AG10803 (cell line): ENCODE data around the gene GLT1D1.
"Not testable (repeated sequence)": the region's sequence is repeated elsewhere in the genome, so short reads cannot be mapped to it uniquely, and the experiment has no call there.

ENCODE experiments used
- DNase-seq: peaks from one replicate; pipeline ENCODE4 v3.0.0; 2010; ENCODE audit warnings: low read depth
- H3K4me3 ChIP-seq: 2 replicates; pipeline ENCODE4 v1.5.1; 2011; ENCODE audit warnings: mild to moderate bottlenecking, low read length, control low read depth
- TF ChIP-seq, protein P1 (sequence below): conservative IDR thresholded peaks from 2 replicates; pipeline ENCODE4 v1.5.1; 2011; ENCODE audit warnings: mild to moderate bottlenecking, low read length, control low read depth, inconsistent platforms

GLT1D1 gene

DNA sequence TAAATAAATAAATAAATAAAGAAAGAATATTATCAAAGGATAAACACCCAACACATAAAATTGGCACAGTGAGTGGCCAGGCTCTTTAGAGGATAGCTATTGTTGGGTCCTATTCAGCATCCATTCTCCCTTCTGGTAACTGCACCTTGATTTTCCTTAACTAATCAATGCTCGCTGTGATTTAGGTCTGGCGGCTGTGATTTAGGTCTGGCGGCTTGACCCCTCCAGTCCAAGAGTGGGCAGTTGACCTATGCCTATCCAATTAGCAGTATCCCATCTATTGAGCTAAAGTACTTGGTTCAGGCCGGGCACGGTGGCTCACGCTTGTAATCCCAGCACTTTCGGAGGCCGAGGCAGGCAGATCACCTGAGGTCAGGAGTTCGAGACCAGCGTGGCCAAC, 19.9 kb upstream of the GLT1D1 start:
- no peak overlapping the region for H3K4me3 ChIP-seq
- TF ChIP-seq, protein P1, sequence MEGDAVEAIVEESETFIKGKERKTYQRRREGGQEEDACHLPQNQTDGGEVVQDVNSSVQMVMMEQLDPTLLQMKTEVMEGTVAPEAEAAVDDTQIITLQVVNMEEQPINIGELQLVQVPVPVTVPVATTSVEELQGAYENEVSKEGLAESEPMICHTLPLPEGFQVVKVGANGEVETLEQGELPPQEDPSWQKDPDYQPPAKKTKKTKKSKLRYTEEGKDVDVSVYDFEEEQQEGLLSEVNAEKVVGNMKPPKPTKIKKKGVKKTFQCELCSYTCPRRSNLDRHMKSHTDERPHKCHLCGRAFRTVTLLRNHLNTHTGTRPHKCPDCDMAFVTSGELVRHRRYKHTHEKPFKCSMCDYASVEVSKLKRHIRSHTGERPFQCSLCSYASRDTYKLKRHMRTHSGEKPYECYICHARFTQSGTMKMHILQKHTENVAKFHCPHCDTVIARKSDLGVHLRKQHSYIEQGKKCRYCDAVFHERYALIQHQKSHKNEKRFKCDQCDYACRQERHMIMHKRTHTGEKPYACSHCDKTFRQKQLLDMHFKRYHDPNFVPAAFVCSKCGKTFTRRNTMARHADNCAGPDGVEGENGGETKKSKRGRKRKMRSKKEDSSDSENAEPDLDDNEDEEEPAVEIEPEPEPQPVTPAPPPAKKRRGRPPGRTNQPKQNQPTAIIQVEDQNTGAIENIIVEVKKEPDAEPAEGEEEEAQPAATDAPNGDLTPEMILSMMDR: no peak
- no peak for DNase-seq

DNA sequence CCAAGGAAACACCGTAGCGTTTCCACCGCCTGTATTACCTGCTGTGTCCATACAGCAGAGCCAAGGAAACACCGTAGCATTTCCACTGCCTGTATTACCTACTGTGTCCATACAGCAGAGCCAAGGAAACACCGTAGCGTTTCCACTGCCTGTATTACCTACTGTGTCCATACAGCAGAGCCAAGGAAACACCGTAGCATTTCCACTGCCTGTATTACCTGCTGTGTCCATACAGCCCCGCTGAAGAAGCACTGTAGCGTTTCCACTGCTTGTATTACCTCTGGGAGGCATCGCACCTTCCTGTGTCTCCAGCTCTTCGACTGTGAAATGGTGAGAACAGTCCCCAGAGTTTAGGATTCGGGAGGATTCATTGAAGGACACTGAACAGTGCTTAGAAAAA, 13.4 kb upstream of the GLT1D1 start:
- DNase-seq, H3K4me3 ChIP-seq: not testable (repeated sequence)

DNA sequence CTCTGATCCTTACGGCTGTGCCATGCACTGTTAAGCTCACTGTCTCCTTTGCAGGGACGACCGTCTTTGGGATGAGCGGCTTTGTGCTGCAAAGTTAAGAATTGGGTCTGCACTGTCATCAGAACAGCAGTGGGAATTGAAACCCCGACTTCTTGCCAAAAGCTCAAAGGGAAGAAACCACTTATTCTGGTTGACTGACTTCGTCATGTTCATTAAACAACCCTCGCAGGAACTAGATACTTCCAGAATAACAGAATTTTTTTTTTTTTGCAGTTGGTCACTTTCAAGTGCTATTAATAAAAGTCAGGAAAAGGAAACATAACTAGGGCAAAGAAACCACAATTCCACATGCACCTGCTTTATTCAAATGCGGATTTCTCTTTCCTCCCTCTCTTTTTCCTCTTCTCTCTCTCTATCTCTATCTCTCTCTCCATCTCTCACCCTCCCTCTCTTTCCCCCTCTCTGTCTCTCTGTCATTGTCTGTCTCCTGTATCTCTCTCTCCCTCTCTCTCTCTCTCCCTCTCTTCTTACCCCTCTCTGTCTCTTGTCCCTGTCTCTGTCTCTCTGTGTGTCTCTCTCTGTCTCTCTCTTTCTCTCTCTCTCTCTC, 12.3 kb upstream of the GLT1D1 start:
- no peak for DNase-seq
- TF ChIP-seq, protein P1: no peak
- H3K4me3 ChIP-seq: no peak overlapping the region

DNA sequence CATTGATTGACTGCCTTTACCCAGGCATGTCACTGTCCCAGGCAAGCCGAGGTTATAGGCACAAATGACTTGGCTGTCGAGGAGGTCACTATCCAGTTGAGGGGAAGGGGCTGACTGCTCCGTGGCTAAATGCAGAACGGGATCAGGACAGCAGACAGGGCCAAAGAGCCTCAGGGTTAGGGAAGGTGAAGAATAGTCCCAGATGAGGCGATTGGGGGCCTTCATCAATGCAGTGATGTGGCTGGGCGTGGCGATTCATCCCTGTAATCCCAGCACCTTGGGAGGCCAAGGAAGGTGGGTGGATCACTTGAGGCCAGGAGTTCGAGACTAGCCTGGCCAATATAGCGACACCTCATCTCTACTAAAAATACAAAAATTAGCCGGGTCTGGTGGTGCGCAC, 10.7 kb upstream of the GLT1D1 start:
- H3K4me3 ChIP-seq: no peak overlapping the region
- no peak for DNase-seq
- TF ChIP-seq, protein P1: no peak

DNA sequence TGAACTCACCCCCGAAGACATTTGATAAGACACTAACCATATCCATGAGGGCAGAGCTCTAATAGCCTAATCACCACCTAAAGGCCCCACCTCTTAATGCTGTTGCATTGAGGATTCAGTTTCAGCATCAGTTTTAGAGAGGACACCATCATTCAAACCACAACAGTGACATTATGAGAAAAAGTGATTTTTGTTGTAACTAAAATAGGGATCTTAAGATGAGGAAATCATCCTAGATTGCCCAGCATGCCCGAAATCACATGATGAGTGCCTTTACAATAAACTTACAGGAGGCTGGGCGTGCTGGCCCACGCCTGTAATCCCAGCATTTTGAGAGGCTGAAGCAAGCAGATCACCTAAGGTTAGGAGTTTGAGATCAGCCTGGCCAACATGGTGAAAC, 9.7 kb upstream of the GLT1D1 start:
- TF ChIP-seq, protein P1: no peak
- no peak for DNase-seq
- H3K4me3 ChIP-seq: no peak overlapping the region

DNA sequence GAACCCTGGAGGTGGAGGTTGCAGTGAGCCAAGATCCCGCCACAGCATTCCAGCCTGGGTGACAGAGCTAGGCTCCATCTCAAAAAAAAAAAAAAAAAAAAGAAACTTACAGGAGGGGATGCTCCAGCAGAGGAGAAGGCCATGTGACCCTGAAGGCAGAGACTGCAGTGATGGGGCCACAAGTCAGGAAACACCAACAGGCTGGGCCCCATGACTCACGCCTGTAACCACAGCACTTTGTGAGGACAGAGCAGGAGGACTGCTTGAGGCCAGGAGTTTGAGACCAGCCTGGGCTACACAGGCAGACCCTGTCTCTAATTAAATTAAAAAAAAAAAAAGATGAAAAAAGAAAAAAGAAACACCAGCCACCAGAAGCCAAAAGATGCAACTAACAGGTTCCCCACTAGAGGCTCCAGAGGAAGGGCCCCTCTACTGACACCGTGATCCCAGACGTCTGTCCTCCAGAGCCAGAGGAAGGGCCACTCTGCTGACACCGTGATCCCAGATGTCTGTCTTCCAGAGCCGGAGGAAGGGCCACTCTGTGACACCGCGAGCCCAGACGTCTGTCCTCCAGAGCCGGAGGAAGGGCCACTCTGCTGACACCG, 9.1 kb upstream of the GLT1D1 start:
- H3K4me3 ChIP-seq: no peak overlapping the region
- DNase-seq: no peak
- TF ChIP-seq, protein P1: no peak

DNA sequence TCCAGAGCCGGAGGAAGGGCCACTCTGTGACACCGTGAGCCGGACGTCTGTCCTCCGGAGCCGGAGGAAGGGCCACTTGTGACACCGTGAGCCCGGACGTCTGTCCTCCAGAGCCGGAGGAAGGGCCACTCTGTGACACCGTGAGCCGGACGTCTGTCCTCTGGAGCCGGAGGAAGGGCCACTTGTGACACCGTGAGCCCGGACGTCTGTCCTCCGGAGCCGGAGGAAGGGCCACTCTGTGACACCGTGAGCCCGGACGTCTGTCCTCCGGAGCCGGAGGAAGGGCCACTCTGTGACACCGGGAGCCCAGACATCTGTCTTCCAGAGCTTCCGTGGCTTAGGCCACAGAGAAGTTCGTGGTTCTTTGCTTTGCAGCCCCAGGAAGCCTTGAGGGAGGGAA, 6.6 kb upstream of the GLT1D1 start:
- not testable (repeated sequence) for DNase-seq, H3K4me3 ChIP-seq

DNA sequence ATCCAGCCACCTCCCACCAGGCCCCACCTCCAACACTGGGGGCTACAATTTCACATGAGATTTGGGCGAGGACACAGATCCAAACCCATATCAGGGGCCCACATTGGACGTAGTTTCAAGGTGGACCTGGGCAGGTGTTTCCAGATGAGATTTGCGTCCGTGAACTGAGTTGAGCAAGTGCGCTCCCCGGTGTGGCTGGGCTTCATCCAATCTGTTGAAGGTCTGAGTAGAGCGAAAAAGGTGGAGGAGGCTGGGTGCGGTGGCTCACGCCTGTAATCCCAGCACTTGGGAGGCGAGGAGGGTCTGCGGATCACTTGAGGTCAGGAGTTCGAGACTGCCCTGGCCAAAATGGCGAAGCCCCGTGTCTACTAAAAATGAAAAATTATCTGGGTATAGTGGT, 4.9 kb upstream of the GLT1D1 start:
- H3K4me3 ChIP-seq: no peak overlapping the region
- TF ChIP-seq, protein P1: no peak
- no peak for DNase-seq

DNA sequence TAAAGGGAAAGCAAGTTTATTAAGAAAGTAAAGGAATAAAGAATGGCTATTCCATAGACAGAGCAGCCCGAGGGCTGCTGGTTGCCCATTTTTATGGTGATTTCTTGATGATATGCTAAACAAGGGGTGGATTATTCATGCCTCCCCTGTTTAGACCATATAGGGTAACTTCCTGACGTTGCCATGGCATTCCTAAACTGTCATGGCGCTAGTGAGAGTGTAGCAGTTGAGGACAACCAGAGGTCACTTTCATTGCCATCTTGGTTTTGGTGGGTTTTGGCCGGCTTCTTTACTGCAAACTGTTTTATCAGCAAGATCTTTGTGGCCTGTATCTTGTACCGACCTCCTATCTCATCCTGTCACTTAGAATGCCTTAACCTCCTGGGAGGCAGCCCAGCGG, 3.5 kb upstream of the GLT1D1 start:
- not testable (repeated sequence) for DNase-seq, H3K4me3 ChIP-seq
